SK-N-SH treated with all-trans-retinoic acid at 6 μM for 48 hours (cell line): ENCODE results near the gene ELFN1.

Experiments
- ATAC-seq: fragments of 200-7000 bp; cut with Tn5 transposase; 3 replicates; pipeline ENCODE4 v1.9.1; 2020; ENCODE audit warnings: mild to moderate bottlenecking, moderate library complexity
- ARNTL ChIP-seq: fragments of 450-650 bp; formaldehyde crosslinking; IDR thresholded peaks from 2 replicates; pipeline ENCODE4 v1.5.0; 2020; ENCODE audit warnings: low read depth, mild to moderate bottlenecking, moderate library complexity, borderline replicate concordance
- BACH2 ChIP-seq: fragments of 250-450 bp; sonication (Bioruptor Pico); IDR thresholded peaks from 2 replicates; pipeline ENCODE4 v1.9.0; 2021; ENCODE audit warnings: mild to moderate bottlenecking, borderline replicate concordance
- CSRNP3 ChIP-seq: fragments of 250-450 bp; sonication (Bioruptor Pico); IDR thresholded peaks from 2 replicates; pipeline ENCODE4 v1.5.1; 2021; ENCODE audit warnings: mild to moderate bottlenecking, moderate library complexity
- ESRRG ChIP-seq: fragments of 250-450 bp; sonication (Bioruptor Pico); IDR thresholded peaks from 2 replicates; pipeline ENCODE4 v1.6.1; 2021; ENCODE audit warnings: mild to moderate bottlenecking
- GLIS3 ChIP-seq: fragments of 250-450 bp; sonication (Bioruptor Pico); IDR thresholded peaks from 2 replicates; pipeline ENCODE4 v1.5.0; 2020; ENCODE audit warnings: mild to moderate bottlenecking, moderate library complexity
- ISL1 ChIP-seq: fragments of 250-450 bp; sonication (Bioruptor Pico); IDR thresholded peaks from 2 replicates; pipeline ENCODE4 v2.1.2; 2022; ENCODE audit warnings: mild to moderate bottlenecking, moderate library complexity
- OSR1 ChIP-seq: fragments of 250-450 bp; sonication (Bioruptor Pico); IDR thresholded peaks from 2 replicates; pipeline ENCODE4 v1.8.0; 2022; ENCODE audit warnings: moderate library complexity, mild to moderate bottlenecking, inconsistent platforms
- PPARA ChIP-seq: fragments of 250-450 bp; sonication (Bioruptor Pico); IDR thresholded peaks from 2 replicates; pipeline ENCODE4 v1.5.0; 2020; ENCODE audit warnings: mild to moderate bottlenecking, borderline replicate concordance
- RARB ChIP-seq: fragments of 250-450 bp; sonication (Bioruptor Pico); IDR thresholded peaks from 2 replicates; pipeline ENCODE4 v1.8.0; 2021; ENCODE audit warnings: mild to moderate bottlenecking, moderate library complexity
- SNAI2 ChIP-seq: fragments of 250-450 bp; sonication (Bioruptor Pico); IDR thresholded peaks from 2 replicates; pipeline ENCODE4 v1.5.0; 2020; ENCODE audit warnings: mild to moderate bottlenecking, moderate library complexity
- TCF4 ChIP-seq: fragments of 250-450 bp; sonication (Bioruptor Pico); IDR thresholded peaks from 2 replicates; pipeline ENCODE4 v1.8.0; 2021; ENCODE audit warnings: mild to moderate bottlenecking, moderate library complexity, borderline replicate concordance
- TOX ChIP-seq: fragments of 250-450 bp; sonication (Bioruptor Pico); IDR thresholded peaks from 2 replicates; pipeline ENCODE4 v1.8.0; 2021; ENCODE audit warnings: mild to moderate bottlenecking, moderate library complexity, borderline replicate concordance
- TSHZ2 ChIP-seq: fragments of 250-450 bp; sonication (Bioruptor Pico); IDR thresholded peaks from 2 replicates; pipeline ENCODE4 v1.5.0; 2020; ENCODE audit warnings: mild to moderate bottlenecking, moderate library complexity
- ZC3H10 ChIP-seq: fragments of 250-450 bp; sonication (Bioruptor Pico); IDR thresholded peaks from 2 replicates; pipeline ENCODE4 v1.5.1; 2021; ENCODE audit warnings: mild to moderate bottlenecking, moderate library complexity
- ZFP3 ChIP-seq: fragments of 250-450 bp; sonication (Bioruptor Pico); IDR thresholded peaks from 2 replicates; pipeline ENCODE4 v1.5.0; 2020; ENCODE audit warnings: mild to moderate bottlenecking, moderate library complexity
- ZFP30 ChIP-seq: fragments of 450-650 bp; formaldehyde crosslinking; IDR thresholded peaks from 2 replicates; pipeline ENCODE4 v1.5.0; 2022; ENCODE audit warnings: mild to moderate bottlenecking, moderate library complexity
- ZNF70 ChIP-seq: fragments of 450-650 bp; formaldehyde crosslinking; IDR thresholded peaks from 2 replicates; pipeline ENCODE4 v1.5.0; 2020; ENCODE audit warnings: mild to moderate bottlenecking, moderate library complexity
- ZNF8 ChIP-seq: fragments of 450-650 bp; formaldehyde crosslinking; IDR thresholded peaks from 2 replicates; pipeline ENCODE4 v1.5.0; 2020; ENCODE audit warnings: mild to moderate bottlenecking, moderate library complexity
- TF ChIP-seq, protein P1 (sequence below): fragments of 250-450 bp; sonication (Bioruptor Pico); IDR thresholded peaks from 2 replicates; pipeline ENCODE4 v1.8.0; 2020; ENCODE audit warnings: mild to moderate bottlenecking, moderate library complexity, borderline replicate concordance
- TF ChIP-seq, protein P2 (sequence below): fragments of 250-450 bp; sonication (Bioruptor Pico); IDR thresholded peaks from 2 replicates; pipeline ENCODE4 v1.8.0; 2021; ENCODE audit warnings: low read depth, mild to moderate bottlenecking, moderate library complexity, borderline replicate concordance

The ELFN1 gene

DNA sequence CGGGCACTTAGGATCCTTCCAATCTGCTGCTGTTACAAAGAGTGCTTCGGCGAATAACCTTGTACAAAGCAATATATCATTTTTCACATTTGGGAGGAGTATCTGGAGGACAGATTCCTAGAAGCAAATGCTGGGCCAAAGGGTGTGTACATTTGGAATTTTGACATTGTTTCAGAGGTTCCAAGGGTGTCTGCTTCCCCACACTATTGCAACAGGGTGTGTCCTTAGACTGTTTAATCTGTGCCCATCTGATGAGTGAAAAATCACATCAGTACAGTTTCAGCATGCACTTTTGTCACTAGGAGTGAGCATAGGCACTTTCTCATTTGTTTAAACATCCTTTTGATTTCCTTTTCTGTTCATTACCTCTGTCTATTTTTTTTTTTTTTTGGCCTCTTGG is 8.6 kb upstream of the ELFN1 start (continued):
- TF ChIP-seq, protein P1, sequence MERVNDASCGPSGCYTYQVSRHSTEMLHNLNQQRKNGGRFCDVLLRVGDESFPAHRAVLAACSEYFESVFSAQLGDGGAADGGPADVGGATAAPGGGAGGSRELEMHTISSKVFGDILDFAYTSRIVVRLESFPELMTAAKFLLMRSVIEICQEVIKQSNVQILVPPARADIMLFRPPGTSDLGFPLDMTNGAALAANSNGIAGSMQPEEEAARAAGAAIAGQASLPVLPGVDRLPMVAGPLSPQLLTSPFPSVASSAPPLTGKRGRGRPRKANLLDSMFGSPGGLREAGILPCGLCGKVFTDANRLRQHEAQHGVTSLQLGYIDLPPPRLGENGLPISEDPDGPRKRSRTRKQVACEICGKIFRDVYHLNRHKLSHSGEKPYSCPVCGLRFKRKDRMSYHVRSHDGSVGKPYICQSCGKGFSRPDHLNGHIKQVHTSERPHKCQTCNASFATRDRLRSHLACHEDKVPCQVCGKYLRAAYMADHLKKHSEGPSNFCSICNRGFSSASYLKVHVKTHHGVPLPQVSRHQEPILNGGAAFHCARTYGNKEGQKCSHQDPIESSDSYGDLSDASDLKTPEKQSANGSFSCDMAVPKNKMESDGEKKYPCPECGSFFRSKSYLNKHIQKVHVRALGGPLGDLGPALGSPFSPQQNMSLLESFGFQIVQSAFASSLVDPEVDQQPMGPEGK (CRISPR knock-in tag): no peak
- TF ChIP-seq TSHZ2 (CRISPR knock-in tag) (no peak), ZNF8 (no peak)

- TF ChIP-seq ZFP30: no peak
- no peak for TF ChIP-seq PPARA (CRISPR knock-in tag)
- no peak for TF ChIP-seq TCF4 (CRISPR knock-in tag)
- no peak for TF ChIP-seq ZFP3
- no peak for TF ChIP-seq BACH2 (CRISPR knock-in tag)
- no peak for TF ChIP-seq ZC3H10 (CRISPR knock-in tag)
- no peak for TF ChIP-seq ESRRG (CRISPR knock-in tag)
- TF ChIP-seq, all 23 proteins: peak for 0
- ATAC-seq: no peak
Observed at GRCh38 chr7:1662101-1662500, 8.0 kb upstream of the ELFN1 start.

- no peak for ATAC-seq
- TF ChIP-seq TCF4 (CRISPR knock-in tag): no peak
- TF ChIP-seq ZC3H10 (CRISPR knock-in tag): no peak
- TF ChIP-seq OSR1: no peak
- TF ChIP-seq, protein P2, sequence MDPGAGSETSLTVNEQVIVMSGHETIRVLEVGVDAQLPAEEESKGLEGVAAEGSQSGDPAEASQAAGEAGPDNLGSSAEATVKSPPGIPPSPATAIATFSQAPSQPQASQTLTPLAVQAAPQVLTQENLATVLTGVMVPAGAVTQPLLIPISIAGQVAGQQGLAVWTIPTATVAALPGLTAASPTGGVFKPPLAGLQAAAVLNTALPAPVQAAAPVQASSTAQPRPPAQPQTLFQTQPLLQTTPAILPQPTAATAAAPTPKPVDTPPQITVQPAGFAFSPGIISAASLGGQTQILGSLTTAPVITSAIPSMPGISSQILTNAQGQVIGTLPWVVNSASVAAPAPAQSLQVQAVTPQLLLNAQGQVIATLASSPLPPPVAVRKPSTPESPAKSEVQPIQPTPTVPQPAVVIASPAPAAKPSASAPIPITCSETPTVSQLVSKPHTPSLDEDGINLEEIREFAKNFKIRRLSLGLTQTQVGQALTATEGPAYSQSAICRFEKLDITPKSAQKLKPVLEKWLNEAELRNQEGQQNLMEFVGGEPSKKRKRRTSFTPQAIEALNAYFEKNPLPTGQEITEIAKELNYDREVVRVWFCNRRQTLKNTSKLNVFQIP (CRISPR knock-in tag): no peak
- no peak for TF ChIP-seq RARB
- no peak for TF ChIP-seq BACH2 (CRISPR knock-in tag)
- TF ChIP-seq ARNTL (CRISPR knock-in tag): no peak
Observed at GRCh38 chr7:1662767-1663166, 7.3 kb upstream of the ELFN1 start.

GRCh38 chr7:1663223-1663622 is 6.9 kb upstream of the ELFN1 start:
- TF ChIP-seq ZFP30: no peak
- no peak for ATAC-seq

GRCh38 chr7:1663857-1664651 is 6.0 kb upstream of the ELFN1 start:
- ATAC-seq: no peak
- TF ChIP-seq, protein P2 (CRISPR knock-in tag): no peak
- TF ChIP-seq ZNF70 (CRISPR knock-in tag) (no peak), GLIS3 (CRISPR knock-in tag) (no peak), TSHZ2 (CRISPR knock-in tag) (no peak), TCF4 (CRISPR knock-in tag) (no peak), SNAI2 (CRISPR knock-in tag) (no peak), ISL1 (CRISPR knock-in tag) (no peak), ZFP30 (no peak), CSRNP3 (CRISPR knock-in tag) (no peak), ESRRG (CRISPR knock-in tag) (no peak), ZC3H10 (CRISPR knock-in tag) (no peak), PPARA (CRISPR knock-in tag) (no peak), TOX (CRISPR knock-in tag) (no peak)
